Liver (tissue), 3 donors: ENCODE data around the gene ALKAL2.

Experiments
- HNF4A ChIP-seq, 2 donors: conservative IDR thresholded peaks; 2 replicates each; pipeline ENCODE4 v1.6.1; 2016; ENCODE audit warnings: antibody characterized with exemption in 2 of 2, mild to moderate bottlenecking in 2 of 2
- RAD21 ChIP-seq, 2 donors: IDR thresholded peaks; 2 replicates each; pipeline ENCODE4 v1.6.1; 2016; ENCODE audit warnings: antibody characterized with exemption in 2 of 2, mild to moderate bottlenecking in 2 of 2
- YY1 ChIP-seq: IDR thresholded peaks from 2 replicates; pipeline ENCODE4 v1.6.1; 2016; ENCODE audit warnings: antibody characterized with exemption, mild to moderate bottlenecking
- TF ChIP-seq, protein P1 (sequence below): fragments of 150-350 bp; IDR thresholded peaks from 2 replicates; pipeline ENCODE4 v1.5.1; 2017; ENCODE audit warnings: improper control_type of control experiment, low read depth, low read length; ENCODE audit not compliant: missing input control
- donor health status: healthy.
- donor health status: healthy.

DNA sequence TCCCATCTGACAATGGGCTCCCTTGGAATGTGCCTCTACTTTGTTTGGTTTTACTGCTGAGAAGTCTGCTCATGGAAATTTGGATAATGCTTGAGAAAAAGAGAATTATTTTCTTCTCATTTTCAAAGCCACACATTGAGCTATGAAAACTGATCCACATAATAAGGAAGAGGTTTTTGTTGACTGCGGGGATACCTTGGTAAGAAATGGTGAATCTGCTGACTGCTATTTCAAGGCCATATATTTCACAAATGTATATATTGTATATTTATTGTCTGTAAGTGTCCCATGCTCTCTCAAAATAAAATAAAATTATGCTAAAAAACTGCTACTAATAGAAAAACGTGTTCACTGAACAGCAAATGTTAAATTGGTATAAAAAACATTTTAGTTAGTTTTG, 39.2 kb downstream of the ALKAL2 start:
- TF ChIP-seq, protein P1, sequence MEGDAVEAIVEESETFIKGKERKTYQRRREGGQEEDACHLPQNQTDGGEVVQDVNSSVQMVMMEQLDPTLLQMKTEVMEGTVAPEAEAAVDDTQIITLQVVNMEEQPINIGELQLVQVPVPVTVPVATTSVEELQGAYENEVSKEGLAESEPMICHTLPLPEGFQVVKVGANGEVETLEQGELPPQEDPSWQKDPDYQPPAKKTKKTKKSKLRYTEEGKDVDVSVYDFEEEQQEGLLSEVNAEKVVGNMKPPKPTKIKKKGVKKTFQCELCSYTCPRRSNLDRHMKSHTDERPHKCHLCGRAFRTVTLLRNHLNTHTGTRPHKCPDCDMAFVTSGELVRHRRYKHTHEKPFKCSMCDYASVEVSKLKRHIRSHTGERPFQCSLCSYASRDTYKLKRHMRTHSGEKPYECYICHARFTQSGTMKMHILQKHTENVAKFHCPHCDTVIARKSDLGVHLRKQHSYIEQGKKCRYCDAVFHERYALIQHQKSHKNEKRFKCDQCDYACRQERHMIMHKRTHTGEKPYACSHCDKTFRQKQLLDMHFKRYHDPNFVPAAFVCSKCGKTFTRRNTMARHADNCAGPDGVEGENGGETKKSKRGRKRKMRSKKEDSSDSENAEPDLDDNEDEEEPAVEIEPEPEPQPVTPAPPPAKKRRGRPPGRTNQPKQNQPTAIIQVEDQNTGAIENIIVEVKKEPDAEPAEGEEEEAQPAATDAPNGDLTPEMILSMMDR = no peak
- no peak for TF ChIP-seq YY1
- TF ChIP-seq HNF4A (conservative IDR thresholded peaks at IDR 0.05) = no peak
- no peak for TF ChIP-seq RAD21 (IDR thresholded peaks at IDR 0.05)
